HL-60 (cell line): Measurements from ENCODE around the gene SULT6B1.

Experiments used
- CTCF ChIP-seq: IDR thresholded peaks from one replicate; pipeline ENCODE4 v1.5.1; 2011; ENCODE audit warnings: low read length, control low read depth, inconsistent platforms; ENCODE audit not compliant: insufficient read depth
- GABPA ChIP-seq: IDR thresholded peaks from 2 replicates; pipeline ENCODE4 v1.6.1; 2012; ENCODE audit warnings: low read depth

GRCh38 chr2:37201208-37201607 is 12.7 kb upstream of the SULT6B1 start:
- no peak for TF ChIP-seq CTCF
- no peak for TF ChIP-seq GABPA
